GM21529 (cell line): ENCODE measurements around the gene STIP1.

Experiments used
- ATAC-seq: cut with Tn5 transposase; IDR thresholded peaks from one replicate; pipeline ENCODE4 v1.9.1; 2021; ENCODE audit not compliant: unreplicated experiment

The STIP1 gene

DNA sequence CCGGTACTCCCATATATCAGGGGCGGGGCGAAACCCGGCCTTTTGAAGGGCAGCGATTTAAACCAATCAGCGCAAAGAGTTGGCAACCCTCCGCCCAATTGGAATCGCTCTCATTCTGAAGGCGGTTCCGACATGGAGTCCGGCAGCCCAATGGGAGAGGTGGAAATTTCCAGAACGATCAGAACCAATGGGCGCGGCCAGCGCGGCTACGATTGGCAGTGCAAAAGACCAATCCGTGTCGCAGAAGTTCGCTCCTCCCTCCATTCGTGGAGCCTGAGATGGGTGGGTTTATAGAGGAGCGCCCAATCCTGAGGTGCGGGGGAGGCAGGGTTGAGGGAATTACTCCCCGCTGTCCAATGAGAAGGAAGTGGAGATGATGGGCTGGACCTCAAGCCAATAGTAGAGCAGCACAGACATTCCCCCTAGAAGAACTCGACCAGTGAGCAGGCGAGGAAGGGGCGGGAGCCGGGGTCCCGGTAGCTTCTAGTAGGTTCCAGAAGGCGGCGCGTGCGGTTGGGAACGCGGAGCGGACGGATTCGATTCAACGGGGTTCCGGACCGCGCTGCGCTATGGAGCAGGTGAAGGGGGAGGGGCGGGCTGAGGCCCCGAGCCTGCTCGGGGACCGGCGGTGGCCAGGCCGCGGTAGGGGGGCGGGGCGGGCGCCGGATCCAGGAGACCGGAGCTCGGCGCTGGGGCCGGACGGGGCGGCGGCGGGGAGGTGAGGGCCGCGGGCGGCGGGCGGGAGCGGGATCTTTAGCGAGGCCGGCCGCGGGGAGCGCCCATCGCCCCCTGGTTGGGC is at the start of gene STIP1:
Gene STIP1 (plus strand): TSS at position 479 of the 799 bp plus-strand sequence. CDS start 91 bp downstream, at position 570.
- peak; percentile 77 for ATAC-seq

DNA sequence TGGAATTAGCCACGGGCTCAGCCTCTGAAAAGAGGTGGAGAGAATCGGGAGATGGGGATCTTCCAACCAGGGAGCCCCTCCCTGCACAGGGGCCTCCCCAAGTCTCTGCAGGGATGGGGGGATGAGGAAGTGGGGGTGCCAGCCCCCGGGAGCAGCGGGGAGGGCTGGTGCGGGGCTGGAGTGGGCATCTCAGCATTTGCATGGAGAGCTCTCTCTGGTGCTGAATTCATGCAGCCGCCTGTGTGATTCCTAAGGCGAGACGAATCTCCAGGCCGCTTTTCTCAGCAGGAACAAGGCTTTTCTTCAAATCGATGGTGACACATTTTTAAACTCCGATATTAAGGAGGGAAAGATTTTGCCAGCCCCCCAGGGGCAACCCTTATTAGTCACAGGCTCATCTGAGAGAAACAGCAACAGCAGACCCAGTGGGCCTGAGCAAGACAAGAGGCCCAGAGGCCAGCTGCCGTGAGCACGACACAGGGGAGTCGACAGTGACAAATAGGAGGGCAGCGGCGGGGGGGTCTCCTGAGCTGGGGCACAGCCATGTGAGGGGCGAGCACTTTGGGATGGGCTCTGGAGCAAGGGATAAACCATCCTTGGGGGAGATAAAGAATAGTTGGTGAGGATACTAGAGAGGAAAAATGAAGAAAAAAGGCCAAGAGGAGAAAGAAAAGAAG is 49.1 kb upstream of the STIP1 start:
- no peak for ATAC-seq

DNA sequence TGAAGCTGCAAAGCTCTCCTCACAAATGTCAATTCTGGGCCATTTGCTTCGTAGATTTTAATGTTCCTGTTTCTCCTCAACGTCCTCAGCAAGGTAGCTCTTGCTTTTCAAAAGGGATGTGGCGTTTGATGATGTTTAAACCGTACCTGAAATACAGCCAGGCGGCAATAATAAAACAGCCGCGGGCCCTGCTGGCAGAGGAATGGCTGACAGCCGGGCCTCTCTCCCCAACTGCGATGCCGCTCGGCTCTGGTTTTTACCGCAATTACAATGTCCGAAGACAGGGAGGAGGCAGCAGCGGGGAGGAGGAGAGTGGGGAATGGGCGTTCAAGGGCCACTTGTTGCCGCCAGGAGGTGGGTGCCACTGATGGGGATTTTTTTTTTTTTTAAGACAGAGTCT is 47.6 kb upstream of the STIP1 start:
- ATAC-seq: no peak

DNA sequence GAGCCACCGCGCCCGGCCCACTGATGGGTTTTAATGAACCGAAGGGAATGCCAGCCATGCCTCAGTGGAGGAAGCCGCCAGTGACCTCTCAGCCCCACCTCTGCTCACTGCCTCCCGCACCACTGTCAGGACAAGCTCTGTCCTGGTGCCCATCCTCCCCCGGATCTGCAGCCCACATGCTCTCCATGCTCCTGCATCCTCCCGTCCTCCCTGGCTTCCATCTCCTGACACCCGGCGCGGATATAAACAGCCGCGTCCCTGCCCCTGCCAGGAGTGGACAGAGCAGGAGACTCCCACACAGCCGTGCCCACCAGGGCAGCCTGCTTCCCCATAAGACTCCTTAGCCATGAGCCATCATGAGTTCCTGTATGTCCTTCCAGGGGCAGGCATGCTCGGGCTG is 46.9 kb upstream of the STIP1 start:
- no peak for ATAC-seq

DNA sequence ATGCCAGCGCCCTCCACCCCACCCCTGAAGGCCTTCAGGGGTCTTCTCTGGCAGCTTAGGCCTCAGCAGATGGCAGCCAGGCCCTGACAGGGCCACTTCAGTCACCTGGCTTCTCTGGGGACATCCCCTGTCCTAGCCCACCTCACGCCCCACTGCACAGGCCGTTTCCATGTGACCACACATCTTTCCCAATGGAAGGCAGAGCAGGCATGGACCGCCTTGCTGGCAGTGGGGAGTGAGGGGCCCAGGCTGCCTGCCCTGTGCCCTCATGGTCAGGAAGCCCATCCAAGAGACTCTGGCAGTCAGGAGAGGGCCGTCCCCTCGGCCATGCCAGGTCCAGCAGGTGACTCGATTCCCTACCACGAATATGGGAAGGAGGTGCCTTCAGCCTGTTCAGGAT is 45.9 kb upstream of the STIP1 start:
- ATAC-seq: no peak

DNA sequence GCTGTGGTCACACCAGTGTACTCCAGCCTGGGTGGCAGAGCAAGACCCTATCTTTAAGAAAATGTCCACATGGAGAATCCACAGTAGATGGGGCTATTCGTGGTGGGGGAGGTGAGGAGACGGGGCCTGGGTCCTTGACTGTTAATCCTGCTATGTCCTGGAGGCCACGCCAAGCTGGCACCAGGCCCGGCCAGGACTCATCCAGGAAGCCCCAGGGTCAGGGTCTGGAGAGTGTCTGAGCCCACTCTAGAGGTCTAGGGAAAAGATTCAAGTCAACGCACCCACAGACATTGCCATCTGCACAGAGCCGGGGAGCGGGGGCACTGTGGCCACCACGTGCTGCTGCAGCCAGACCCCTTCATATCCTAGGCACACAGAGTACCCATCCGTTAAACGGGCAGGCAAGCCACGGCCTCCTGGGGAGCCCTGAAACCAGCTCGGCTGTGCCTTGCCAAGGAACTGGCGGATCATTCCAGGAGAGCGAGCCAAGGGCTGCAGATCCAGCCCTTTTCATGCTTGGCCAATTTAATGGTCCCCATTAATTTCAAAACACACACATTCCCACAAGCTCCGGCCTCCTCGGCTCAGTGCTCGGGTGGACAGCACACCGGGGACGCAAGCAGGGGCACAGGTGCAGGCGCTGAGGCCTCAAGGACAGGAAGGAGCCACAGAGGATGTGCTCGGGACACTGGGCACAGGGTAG is 44.7 kb upstream of the STIP1 start:
- ATAC-seq: no peak

DNA sequence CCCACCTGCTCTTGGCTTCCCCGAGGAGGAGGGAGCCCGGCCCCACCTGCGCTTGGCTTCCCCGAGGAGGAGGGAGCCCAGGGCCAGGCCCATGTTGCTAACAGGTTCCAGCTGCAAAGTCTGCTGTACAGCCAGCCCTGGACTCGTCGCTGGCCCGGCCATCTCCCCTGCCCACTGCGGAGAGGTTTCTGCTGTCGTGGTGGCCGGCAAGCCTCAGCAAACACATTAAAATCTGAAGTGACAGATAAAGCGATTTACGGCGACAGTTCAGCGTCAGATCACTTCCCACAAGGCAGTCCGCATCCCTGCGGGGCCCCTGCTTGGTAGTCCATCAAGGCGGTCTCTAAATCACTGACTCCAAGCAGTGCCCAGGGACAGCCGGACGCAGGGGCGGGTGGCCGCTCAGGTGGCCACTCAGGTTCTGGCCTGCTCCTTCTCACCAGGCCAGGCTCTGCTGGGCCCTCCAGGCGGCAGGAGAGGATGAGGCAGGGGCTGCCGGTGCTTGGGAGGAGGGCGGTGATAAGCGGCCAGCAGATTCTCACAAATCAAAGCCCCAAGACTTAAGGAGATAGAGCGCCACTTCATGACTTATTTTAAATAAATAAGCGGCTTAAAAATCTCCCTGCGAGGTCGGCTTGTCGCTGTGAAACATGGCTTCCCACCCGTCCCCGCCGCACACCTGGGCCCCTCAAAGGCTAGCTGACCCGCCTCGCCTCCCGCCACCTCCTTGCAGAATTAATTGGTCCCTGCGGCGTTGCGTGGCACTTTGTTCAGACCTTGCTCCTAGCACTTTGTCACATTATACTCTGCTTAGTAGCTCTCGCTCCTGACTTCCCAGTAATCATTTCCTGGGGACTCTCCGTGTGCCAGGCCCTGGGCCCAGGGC is 41.1 kb upstream of the STIP1 start:
- ATAC-seq: no peak

DNA sequence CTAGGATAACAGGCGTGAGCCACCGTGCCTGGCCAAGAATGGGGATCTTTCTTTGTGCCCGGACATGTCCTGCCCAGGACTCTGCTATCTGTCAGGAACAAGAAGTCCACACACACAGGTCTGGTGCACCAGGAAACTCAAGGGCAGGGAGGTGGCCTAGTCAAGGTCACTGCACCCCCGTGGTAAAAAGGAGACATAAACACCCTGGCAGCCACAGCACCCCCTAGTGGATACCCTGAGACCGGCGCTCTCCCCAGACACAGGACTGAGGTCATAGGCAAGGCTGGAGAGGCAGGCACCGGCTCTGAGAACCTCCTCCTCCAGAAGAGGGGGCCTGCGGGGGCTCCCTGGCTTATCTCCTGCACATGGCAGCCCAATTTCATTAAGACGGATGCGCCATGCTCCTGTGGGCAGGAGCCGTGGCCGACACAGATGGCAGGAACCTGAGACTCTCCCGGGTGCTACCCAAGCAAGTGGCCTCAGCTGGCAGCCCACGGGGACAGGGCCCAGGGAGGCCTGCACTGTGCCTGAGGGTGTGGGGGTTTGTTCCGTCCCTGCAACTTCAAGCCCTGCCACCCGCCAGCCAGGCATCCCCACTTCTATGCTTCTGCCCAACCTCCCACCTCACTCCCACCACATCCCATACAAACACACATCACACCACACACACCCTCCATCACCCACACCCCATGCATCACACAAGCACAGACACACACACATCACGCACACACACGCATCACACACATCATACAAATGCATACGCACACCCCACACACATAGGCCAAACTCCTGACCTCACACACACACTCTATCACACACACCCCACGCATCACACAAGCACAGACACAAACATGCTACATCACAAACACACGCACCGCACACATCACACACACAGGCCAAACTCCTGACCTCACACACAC is 39.7 kb upstream of the STIP1 start:
- no peak for ATAC-seq

DNA sequence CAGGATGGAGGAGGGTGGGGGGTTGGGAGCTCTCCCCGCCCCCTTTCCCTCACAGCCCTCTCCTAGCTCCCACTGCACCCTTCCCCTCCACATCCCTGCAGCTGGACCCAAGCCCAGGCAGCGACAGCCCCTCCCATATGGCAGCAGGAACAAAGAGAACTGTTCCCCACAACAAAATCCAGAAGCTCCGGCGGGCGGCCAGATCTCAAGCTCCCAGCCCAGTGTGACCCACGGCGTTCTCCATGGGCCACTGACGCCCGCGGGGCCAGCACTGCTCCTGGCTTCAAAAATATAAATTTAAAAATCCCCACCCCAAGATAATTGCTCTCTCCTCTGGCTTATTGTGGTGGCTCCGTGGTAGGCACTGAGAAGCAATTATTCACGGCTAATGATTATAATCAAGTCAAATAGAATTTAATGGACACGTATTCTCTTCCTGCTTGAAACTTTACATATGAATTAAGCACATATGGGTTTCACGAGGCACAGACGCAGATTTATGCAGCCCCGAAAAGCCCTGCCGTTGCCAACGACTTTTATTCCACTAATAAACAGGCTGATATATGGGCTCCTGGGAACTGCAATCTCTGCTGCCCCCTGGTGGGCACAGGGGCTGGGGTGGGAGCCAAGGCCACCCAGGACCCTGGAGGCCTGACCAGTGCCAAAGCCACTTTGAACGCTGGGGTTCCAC is 37.6 kb upstream of the STIP1 start:
- no peak for ATAC-seq

DNA sequence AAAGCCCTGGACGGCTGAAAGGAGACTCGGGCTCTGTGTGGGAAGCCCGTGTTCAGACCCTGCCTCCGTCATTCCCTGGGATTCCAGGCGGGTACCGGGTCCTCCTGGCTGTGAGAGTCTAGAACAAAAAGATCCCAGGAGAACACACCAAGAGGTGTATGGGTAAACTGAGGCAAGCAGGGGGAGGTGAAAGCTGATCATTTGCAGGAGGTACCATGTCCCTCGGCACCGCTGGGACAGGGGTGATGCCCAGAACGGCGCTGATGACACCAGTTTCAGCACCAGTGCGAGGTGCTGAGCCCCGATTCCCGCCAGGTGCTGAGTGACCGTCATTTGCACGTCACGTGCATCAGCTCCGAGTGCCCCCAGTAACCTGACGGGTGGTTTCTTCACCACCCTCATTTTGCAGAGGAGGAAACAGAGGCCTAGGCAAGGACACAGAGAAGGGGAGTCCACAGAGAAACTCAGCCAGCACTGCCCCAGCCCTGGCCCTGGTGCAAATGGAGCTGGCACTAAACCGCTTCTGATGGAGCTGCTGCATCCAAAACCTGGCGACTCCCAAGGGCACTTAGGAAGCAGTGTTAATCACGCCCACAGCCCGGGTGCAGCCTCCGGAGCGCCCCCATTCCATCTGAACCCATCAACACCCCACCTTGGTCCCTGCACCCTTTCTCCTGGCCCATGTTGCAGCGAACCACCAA is 36.9 kb upstream of the STIP1 start:
- ATAC-seq: no peak

DNA sequence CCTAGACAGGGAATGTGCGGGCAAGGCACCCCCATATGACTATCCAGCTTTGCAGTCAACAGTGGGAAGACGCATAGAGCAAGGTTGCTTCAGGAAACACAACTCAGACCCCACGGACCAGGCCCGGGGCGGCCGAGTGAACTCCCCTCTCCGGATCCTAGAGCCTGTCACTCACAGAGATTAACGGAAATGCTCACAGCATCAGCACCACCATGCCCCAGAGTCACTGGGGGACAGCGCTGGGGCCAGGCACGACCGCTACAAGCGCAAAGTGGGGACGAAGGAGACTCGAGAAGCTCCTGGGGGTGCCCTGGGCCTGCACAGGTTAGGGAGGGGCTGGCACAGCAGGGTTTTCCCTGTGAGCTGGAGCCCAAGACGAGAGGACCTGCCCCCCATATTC is 35.9 kb upstream of the STIP1 start:
- no peak for ATAC-seq

DNA sequence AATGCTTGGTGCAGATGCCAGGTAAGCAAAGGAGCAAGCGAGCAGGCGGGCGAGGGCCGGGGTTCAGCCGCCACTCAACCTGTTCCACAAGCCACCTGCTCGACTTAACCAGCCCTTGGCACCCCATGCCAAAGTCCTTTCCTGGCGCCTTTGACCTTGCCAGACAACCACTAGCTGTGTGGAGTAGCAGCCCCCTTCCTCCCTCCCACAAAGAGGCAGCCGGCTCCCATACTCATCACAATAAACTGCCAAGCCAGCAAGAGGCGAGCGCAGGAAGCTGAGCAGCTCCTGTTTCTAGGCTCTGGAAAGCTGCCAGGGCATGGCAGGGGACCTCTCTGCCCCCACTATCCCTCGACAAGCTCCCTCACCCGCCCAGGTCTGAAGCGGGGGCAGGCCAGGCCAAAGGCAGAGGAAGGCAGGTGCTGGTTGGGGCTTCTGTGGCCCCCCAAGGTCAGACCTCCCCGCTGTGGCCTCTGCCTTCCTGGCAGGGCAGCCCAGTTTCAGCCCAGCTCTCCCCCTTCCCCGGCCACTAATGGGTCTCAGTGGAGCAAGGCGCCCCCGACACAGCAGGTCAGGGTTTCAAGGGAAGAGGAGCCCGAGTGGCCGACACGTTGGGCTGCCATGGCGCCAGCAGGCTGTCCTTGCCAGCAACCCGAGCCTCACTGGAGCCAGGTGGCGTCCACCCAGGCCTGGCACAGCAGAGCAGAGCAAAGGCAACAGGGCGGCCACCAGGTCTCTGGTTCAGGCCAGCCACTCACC is 35.3 kb upstream of the STIP1 start:
- ATAC-seq: no peak

DNA sequence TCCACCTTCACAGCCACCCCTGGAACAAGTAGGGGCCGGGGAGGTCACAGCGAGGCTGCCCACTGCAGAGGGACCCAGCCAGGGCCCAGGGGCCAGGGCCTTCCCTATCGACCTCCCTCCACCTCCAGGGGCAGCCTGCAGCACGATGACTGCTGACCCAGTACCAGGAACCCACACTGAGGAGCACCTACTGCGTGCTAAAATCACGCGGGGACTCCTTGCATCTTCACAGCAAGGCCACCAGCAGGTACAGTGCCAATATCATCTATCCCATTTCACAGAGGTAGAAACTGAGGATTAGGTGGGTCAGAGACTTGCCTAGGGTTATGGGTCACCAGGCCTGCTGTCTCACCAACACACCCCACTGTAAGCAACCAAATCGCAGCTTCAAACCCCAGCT is 34.6 kb upstream of the STIP1 start:
- no peak for ATAC-seq

DNA sequence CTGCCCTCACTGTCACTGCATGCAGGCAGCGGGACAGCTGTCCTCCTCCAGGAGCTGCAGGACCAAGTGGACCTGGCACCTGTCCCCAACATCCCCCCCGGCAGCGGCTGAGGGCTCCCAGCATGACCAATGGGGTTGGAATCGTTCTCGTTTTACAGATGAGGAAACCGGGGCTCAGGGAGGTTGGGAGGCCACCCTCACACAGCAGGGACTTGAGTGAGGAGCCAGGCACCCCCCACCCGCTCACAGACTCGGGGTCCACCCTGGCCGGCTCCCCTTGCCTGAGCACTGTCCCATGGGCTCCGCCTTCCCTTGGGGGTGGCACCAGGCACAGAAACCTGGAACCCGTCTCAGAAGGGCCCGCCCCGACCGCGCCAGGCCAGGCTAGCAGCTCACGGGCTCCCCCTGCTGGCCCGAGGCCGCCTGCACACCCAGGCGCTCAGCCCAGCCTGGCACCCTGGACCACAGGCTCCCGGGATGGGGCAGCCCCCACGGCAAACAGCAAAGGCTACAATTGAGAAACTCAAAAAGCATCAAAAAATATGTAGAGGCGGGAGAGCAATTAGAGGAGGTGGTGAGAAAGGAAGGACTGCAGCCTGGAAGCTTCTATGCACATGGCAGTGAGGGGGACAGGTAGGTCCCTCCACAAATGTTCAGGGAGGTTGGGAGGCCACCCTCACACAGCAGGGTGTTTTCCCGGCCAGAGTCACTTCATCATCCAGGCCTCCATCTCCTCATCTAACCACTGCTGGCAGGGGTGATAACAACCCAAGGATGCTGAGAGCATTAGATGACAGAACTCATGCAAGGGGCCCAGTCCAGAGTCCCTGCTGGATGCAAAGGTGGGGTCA is 32.9 kb upstream of the STIP1 start:
- ATAC-seq: no peak

DNA sequence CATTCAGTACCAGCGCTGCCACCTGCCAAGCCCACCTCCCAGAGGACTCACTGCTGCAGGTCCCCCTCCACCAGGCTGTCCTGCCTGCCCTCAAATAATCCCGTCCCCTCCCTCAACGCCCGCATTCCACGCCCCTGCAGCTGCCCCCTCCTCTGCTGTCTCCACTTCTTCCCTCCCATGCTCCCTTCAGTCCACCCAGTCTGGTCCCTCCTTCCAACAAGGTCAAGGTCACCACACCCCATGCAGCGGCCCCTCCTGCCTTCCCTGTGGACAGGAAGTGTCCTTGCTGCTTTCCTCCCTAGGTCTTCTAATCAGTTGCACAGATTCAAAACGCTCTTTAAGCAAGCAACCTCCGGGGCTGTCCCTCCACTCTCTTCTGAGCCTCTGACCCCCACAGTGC is 32.2 kb upstream of the STIP1 start:
- no peak for ATAC-seq

DNA sequence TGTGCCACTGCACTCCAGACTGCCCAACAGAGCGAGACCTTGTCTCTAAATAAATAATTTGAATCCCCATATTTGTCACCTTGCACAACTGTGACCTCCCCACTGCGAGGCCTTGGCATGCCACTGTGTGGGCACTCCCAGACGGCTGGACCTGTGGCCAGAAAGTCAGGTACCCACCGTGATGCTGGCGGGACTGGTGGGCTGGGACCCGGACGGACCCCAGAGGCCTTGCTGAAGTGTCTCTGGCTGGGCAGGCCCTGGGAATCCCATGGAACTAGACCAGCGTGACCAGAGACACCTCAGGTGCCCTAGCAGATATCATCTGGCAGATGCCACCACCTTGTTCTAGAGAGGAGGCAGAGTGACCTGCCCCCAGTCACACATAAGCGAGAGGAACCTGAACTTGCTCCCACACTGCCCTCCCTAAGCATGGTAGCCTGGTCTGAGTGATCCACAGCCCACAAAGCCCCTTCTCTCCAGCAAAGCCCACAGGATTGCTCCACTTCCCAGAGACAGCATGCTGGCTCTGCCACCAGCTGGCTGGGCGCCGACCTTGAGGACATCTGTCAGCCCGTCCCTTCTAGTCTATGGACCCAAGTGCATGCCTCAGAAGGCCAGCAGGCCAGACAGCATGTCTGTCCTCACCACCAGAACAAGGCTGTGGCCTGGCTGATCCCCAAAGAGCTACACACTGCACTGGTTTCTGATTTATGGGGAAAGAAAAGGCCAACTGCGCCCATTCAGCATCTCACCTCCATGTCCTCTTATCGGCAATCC is 29.5 kb upstream of the STIP1 start:
- ATAC-seq: no peak
